ENCODE data around the gene DDX50. TPM values are rescaled to one million over a fixed set of nuclear protein-coding genes. Genes with fewer than 3 reads are reported as not detected.

The DDX50 gene
- polyA plus RNA-seq, 2 of the 4 experiments (the other 2 are of a cell fraction), result 35.1 to 64.6 TPM

DNA sequence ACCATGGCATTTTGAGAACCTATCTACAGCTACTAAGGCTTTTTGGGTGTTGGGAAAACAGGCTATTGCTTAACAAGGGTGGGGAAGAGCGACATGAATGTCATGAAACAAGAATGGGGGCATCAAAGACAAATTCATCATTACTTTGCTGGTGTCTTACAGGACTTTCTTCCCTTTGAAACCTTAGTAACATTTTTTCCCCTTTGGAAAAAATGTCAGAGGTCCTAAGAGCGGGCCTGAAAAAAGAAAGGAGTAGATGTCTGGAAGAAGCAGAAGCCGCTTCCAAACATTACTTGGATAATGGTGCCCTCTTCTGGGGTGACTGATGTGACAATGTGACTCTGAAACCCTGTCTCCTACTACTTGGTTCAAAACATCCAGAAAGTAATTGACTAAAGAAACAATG is 3.8 kb upstream of the DDX50 start (continued):
- TF ChIP-seq, protein P1, sequence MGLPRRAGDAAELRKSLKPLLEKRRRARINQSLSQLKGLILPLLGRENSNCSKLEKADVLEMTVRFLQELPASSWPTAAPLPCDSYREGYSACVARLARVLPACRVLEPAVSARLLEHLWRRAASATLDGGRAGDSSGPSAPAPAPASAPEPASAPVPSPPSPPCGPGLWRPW (IDR thresholded peaks at IDR 0.05), result no peak
- TF ChIP-seq, protein P2, sequence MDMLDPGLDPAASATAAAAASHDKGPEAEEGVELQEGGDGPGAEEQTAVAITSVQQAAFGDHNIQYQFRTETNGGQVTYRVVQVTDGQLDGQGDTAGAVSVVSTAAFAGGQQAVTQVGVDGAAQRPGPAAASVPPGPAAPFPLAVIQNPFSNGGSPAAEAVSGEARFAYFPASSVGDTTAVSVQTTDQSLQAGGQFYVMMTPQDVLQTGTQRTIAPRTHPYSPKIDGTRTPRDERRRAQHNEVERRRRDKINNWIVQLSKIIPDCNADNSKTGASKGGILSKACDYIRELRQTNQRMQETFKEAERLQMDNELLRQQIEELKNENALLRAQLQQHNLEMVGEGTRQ (IDR thresholded peaks at IDR 0.05), result no peak
- no peak for TF ChIP-seq FOSB (CRISPR knock-in tag; IDR thresholded peaks at IDR 0.05)
- TF ChIP-seq MAZ (IDR thresholded peaks at IDR 0.05; ENCODE audit: borderline replicate concordance, low read depth, low read length), result no peak
- TF ChIP-seq SMC3 (IDR thresholded peaks at IDR 0.05), result peak; percentile 67
- TF ChIP-seq HOXA7 (CRISPR knock-in tag; IDR thresholded peaks at IDR 0.05), result no peak
- no peak for TF ChIP-seq RNF2 (IDR thresholded peaks at IDR 0.05; ENCODE audit: borderline replicate concordance, low read depth)

DNA sequence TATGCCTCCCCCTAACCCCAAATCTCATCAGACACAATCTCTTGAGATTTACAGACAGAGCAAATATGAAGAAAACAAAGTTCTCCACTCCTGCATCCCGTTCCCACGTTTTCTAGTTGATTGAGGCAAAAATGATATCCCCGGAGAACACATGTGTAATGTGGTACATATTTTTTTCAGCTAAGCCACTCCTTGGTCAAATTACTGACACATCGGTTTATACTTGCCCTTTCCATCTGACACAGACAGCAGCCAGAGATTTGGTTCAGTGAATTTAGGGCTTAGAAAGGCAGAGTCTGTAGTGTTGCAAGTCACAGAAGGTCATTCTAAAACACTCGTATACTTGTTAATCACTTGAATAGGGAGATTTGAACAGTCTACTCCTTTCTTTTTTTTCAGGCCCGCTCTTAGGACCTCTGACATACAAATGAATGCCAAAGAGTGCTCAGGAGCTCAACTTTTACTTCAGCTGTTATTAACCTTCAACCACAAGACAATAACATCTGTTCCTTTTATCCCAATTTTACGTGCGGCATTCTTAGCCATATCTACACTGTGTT is 1.8 kb upstream of the DDX50 start:
- TF ChIP-seq CBX2 (IDR thresholded peaks at IDR 0.05; ENCODE audit: borderline replicate concordance, low read depth), result no peak
- TF ChIP-seq SMC3 (IDR thresholded peaks at IDR 0.05), result no peak
- no peak for TF ChIP-seq FOXS1 (CRISPR knock-in tag; IDR thresholded peaks at IDR 0.05)
- TF ChIP-seq KDM1A (IDR thresholded peaks at IDR 0.05; ENCODE audit: low read depth), result no peak
- TF ChIP-seq HOXA7 (CRISPR knock-in tag; IDR thresholded peaks at IDR 0.05), result no peak
- TF ChIP-seq ZSCAN20 (CRISPR knock-in tag; IDR thresholded peaks at IDR 0.05), result no peak
- TF ChIP-seq KDM5A (IDR thresholded peaks at IDR 0.05), result no peak
- TF ChIP-seq JUN (IDR thresholded peaks at IDR 0.05), result no peak
- no peak for TF ChIP-seq RNF2 (IDR thresholded peaks at IDR 0.05; ENCODE audit: borderline replicate concordance, low read depth)
- TF ChIP-seq, protein P3, sequence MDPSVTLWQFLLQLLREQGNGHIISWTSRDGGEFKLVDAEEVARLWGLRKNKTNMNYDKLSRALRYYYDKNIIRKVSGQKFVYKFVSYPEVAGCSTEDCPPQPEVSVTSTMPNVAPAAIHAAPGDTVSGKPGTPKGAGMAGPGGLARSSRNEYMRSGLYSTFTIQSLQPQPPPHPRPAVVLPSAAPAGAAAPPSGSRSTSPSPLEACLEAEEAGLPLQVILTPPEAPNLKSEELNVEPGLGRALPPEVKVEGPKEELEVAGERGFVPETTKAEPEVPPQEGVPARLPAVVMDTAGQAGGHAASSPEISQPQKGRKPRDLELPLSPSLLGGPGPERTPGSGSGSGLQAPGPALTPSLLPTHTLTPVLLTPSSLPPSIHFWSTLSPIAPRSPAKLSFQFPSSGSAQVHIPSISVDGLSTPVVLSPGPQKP (IDR thresholded peaks at IDR 0.05; ENCODE audit: low read depth, low read length), result no peak
- TF ChIP-seq BHLHE40 (IDR thresholded peaks at IDR 0.05; ENCODE audit: low read depth, low read length), result no peak
- no peak for TF ChIP-seq CBX8 (IDR thresholded peaks at IDR 0.05)
- no peak for TF ChIP-seq ZFP36 (IDR thresholded peaks at IDR 0.05; ENCODE audit: borderline replicate concordance, partially characterized antibody)
- no peak for TF ChIP-seq HDAC2 (IDR thresholded peaks at IDR 0.05)
- TF ChIP-seq JUNB (IDR thresholded peaks at IDR 0.05), result no peak
- no peak for TF ChIP-seq MYC (IDR thresholded peaks at IDR 0.05; ENCODE audit: borderline replicate concordance, low read length)
- TF ChIP-seq, protein P4, sequence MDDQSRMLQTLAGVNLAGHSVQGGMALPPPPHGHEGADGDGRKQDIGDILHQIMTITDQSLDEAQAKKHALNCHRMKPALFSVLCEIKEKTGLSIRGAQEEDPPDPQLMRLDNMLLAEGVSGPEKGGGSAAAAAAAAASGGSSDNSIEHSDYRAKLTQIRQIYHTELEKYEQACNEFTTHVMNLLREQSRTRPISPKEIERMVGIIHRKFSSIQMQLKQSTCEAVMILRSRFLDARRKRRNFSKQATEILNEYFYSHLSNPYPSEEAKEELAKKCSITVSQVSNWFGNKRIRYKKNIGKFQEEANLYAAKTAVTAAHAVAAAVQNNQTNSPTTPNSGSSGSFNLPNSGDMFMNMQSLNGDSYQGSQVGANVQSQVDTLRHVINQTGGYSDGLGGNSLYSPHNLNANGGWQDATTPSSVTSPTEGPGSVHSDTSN (IDR thresholded peaks at IDR 0.05), result no peak
- no peak for TF ChIP-seq RCOR1 (IDR thresholded peaks at IDR 0.05; ENCODE audit: low read depth, low read length)
- no peak for TF ChIP-seq RARB (CRISPR knock-in tag; IDR thresholded peaks at IDR 0.05)
- TF ChIP-seq, protein P5, sequence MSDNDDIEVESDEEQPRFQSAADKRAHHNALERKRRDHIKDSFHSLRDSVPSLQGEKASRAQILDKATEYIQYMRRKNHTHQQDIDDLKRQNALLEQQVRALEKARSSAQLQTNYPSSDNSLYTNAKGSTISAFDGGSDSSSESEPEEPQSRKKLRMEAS (IDR thresholded peaks at IDR 0.05), result no peak
- ATAC-seq (no peak), DNase-seq (ENCODE audit: low read depth in 1 of 2, low spot score in 1 of 2) (no peak), FAIRE-seq (no peak)
- H3K4me2 ChIP-seq, result no peak overlapping the region
- 90% methylated on average over 8 of the region's 8 CpGs for WGBS (ENCODE audit: missing lambda C conversion rate)
- ChIA-PET POLR2A (no interaction called here), CTCF (interaction anchor here (0.6 to 3.9 kb wide), 7 partner anchors 8 to 1003 kb away, joined by 3 to 22 read pairs (median 6); partner anchors contain the start of genes RUFY2 and STOX1)
- no peaks in the 10 kb centered on the region for H3K9me3 ChIP-seq
- peaks cover 9% of the 10 kb centered on the region; the same call in 2 of the 3 replicates for H3K4me1 ChIP-seq
- H3K27ac ChIP-seq, result no peak overlapping the region
- no peak overlapping the region for H3K4me3 ChIP-seq

Data from A549 (cell line).